ENCODE measurements around the gene MRPL28.

The MRPL28 gene

GRCh38 chr16:372302-372983 is 2.1 kb upstream of the MRPL28 start:
- Mint-ChIP-seq H3K27ac (no peak overlapping the region), H3K27me3 (ENCODE audit: low read depth, poor library complexity) (no peaks in the 10 kb centered on the region), H3K4me3 (no peak overlapping the region), H3K9me3 (no peaks in the 10 kb centered on the region), H3K36me3 (ENCODE audit: low read depth) (no peaks in the 10 kb centered on the region), H3K4me1 (peaks cover 12% of the 10 kb centered on the region)
- TF ChIP-seq CTCF (IDR thresholded peaks at IDR 0.05) = no peak
- no peak for DNase-seq

GRCh38 chr16:371515-372301 is 1.4 kb upstream of the MRPL28 start:
- no peaks in the 10 kb centered on the region for H3K27me3 Mint-ChIP-seq (ENCODE audit: low read depth, poor library complexity)
- H3K27ac Mint-ChIP-seq = peak overlapping the region; percentile 42
- H3K4me1 Mint-ChIP-seq = peaks cover 12% of the 10 kb centered on the region
- no peak for TF ChIP-seq CTCF (IDR thresholded peaks at IDR 0.05)
- no peak for DNase-seq
- peak overlapping the region; percentile 47 for H3K4me3 Mint-ChIP-seq
- H3K9me3 Mint-ChIP-seq = no peaks in the 10 kb centered on the region
- H3K36me3 Mint-ChIP-seq (ENCODE audit: low read depth) = peaks cover 6% of the 10 kb centered on the region

GRCh38 chr16:370979-371514 is 709 bp upstream of the MRPL28 start:
- Mint-ChIP-seq H3K27ac (no peak overlapping the region), H3K27me3 (ENCODE audit: low read depth, poor library complexity) (no peaks in the 10 kb centered on the region), H3K36me3 (ENCODE audit: low read depth) (peaks cover 9% of the 10 kb centered on the region), H3K4me3 (peak overlapping the region; percentile 87), H3K4me1 (peaks cover 12% of the 10 kb centered on the region), H3K9me3 (no peaks in the 10 kb centered on the region)
- TF ChIP-seq CTCF (IDR thresholded peaks at IDR 0.05) = no peak
- DNase-seq = no peak

GRCh38 chr16:369866-370436 is 387 bp downstream of the MRPL28 start:
- Mint-ChIP-seq H3K4me1 (peaks cover 12% of the 10 kb centered on the region), H3K36me3 (ENCODE audit: low read depth) (peaks cover 9% of the 10 kb centered on the region), H3K9me3 (no peaks in the 10 kb centered on the region), H3K27ac (no peak overlapping the region), H3K4me3 (peak overlapping the region; percentile 87), H3K27me3 (ENCODE audit: low read depth, poor library complexity) (peaks cover 4% of the 10 kb centered on the region)
- no peak for DNase-seq
- TF ChIP-seq CTCF (IDR thresholded peaks at IDR 0.05) = no peak

GRCh38 chr16:369275-369865 is 968 bp downstream of the MRPL28 start:
- Mint-ChIP-seq H3K27ac (no peak overlapping the region), H3K9me3 (no peaks in the 10 kb centered on the region), H3K27me3 (ENCODE audit: low read depth, poor library complexity) (peaks cover 4% of the 10 kb centered on the region), H3K36me3 (ENCODE audit: low read depth) (peaks cover 9% of the 10 kb centered on the region), H3K4me1 (peaks cover 12% of the 10 kb centered on the region), H3K4me3 (peak overlapping the region; percentile 60)
- no peak for TF ChIP-seq CTCF (IDR thresholded peaks at IDR 0.05)
- no peak for DNase-seq
